DMS79 (cell line): Measurements from ENCODE around the gene SMIM28.
"Not testable (repeated sequence)": the region's sequence is repeated elsewhere in the genome, so short reads cannot be mapped to it uniquely, and the experiment has no call there.

Experiments
- DNase-seq: peaks from one replicate; lab custom pipeline; 2025; lab: John Stamatoyannopoulos, UW

SMIM28 gene

DNA sequence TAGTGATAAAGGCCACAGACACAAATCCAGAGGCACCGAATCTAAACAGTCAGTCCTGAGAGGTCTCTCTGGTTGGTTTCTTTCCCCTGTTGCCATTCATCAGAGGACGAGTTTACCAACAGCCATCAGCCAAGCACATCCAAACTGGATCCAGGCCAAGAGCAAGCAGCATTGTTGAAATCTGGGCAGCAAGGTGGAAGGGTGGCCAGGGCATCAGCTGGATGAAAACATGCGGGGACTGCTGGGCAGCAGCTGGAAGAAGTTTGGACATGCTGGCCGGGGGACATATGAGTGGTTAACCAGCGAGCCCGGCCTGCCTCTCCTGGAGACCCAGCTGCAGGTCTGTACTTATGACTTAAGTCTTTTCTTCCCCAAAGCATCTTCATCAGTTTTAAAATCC, at the start of gene SMIM28:
TSS of gene SMIM28 (plus strand) at position 62 of the 400 bp plus-strand sequence. CDS start at position 230, 168 bp downstream.
- peak; percentile 68 for DNase-seq

DNA sequence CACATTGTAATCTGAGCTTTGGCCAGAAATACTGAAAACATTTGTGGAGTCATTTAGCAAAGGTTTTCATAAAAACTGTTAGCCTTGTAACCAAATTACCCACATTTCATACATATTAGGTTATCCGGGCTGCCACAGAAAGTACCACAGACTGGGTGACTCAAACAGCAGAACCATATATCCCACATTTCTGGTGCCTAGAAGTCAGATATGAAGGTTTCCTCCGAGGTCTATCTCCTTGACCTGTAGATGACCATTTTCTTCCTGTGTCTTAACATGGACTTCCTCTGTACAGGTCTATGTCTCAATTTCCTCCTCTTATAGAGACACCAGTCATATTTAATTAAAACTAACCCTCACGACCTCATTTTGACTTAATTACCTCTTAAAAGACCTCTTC, 49.5 kb upstream of the SMIM28 start:
- DNase-seq: no peak

DNA sequence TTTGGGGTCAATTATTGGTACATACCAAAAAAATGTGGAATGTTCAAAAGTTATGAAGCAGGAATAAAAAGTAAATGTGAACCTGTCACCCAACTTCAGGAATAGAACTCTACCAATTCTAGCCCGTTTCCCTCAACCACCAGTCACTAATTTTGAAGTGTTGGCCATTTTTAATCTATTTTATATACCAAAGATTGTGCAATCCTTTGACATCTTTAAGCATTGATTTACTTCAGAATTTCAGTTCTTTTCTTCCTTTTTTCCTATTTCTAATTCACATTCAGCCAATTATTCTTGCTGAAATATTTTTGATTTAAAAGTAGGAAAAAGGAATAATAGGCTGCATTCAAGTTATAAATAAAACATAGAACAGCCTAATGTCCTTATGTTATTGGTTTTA, 46.9 kb upstream of the SMIM28 start:
- no peak for DNase-seq

DNA sequence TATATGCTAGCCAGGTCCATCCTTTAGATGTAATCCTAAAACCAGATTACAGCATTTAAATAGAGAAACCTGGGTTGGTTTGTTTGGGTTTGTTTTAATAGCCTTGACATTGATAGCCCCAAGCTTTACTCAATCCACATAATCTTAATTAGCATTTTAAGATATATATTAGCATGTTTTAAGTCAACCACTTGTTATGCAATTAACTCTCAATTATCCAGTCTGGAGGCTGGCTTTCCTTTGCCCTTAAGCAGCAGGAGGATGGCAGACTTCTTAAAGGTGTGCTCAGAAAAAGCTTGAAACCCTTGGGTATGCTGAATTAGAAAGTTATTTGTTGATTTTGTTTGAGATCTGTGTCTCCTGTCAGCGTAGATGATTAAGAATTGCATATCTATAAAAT, 46.3 kb upstream of the SMIM28 start:
- no peak for DNase-seq

DNA sequence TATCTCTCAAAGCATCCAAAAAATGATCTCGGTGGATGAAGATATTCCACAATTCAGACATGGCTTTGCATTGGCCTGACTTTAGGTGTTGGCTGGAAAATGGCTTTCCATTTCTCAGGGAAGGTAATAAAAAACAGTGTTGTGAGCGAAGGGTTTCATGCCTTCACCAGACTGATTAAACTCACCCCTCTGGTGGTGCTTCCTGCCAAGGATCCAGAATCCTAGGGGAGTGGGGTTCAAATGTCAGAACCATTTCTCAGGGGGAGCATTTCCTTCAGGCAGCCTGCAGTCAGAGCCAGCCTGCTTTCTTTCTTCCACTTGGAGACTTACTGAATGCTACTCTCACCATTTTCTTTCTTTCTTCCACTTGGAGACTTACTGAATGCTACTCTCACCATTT, 45.7 kb upstream of the SMIM28 start:
- DNase-seq: no peak

DNA sequence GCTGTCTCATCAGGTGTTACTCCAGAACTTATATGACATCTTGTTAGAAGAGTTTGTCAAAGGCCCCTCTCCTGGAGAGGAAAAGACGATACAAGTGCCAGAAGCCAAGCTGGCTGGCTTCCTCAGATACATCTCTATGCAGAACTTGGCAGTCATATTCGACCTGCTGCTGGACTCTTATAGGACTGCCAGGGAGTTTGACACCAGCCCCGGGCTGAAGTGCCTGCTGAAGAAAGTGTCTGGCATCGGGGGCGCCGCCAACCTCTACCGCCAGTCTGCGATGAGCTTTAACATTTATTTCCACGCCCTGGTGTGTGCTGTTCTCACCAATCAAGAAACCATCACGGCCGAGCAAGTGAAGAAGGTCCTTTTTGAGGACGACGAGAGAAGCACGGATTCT, 43.7 kb upstream of the SMIM28 start:
- DNase-seq: no peak

DNA sequence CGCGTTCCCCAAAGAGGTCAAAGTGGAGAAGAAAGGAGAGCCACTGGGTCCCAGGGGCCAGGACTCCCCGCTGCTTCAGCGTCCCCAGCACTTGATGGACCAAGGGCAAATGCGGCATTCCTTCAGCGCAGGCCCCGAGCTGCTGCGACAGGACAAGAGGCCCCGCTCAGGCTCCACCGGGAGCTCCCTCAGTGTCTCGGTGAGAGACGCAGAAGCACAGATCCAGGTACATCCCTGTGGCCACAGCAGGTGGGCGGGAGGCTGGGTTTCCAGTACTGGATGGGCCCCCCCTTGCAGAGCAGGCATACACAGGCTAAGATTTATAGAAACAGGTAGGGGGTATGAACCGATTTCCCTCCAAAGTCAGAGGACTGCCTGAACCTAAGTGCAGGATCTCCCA, 42.7 kb upstream of the SMIM28 start:
- DNase-seq: no peak

DNA sequence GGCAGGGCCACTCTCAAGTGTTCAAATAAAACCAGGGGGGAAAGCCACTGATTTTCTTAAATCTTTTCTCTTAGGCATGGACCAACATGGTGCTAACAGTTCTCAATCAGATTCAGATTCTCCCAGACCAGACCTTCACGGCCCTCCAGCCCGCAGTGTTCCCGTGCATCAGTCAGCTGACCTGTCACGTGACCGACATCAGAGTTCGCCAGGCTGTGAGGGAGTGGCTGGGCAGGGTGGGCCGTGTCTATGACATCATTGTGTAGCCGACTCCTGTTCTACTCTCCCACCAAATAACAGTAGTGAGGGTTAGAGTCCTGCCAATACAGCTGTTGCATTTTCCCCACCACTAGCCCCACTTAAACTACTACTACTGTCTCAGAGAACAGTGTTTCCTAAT, 41.5 kb upstream of the SMIM28 start:
- no peak for DNase-seq

DNA sequence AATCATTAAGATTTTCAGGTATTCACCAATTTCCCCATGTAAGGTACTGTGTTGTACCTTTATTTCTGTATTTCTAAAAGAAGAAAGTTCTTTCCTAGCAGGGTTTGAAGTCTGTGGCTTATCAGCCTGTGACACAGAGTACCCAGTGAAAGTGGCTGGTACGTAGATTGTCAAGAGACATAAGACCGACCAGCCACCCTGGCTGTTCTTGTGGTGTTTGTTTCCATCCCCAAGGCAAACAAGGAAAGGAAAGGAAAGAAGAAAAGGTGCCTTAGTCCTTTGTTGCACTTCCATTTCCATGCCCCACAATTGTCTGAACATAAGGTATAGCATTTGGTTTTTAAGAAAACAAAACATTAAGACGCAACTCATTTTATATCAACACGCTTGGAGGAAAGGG, 40.6 kb upstream of the SMIM28 start:
- no peak for DNase-seq

DNA sequence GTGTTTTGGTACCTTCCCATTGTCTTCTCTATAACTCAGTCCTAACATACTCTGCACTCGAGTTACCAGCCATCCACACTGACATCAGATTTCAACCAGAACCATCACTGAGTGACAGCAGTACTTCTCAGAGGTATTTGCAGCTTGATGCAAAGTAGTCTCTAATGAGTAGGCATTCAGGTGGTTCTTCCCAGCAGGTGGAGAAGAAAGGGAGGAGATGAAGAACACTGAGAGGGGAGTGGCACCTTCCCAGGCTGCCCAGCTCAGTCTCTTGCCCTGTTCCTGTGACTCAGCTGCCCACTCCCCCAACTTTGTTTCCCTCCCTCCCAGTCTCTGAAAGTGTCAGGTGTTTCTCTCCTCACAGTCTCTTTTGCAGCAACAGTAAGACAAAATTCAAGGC, 38.7 kb upstream of the SMIM28 start:
- no peak for DNase-seq

DNA sequence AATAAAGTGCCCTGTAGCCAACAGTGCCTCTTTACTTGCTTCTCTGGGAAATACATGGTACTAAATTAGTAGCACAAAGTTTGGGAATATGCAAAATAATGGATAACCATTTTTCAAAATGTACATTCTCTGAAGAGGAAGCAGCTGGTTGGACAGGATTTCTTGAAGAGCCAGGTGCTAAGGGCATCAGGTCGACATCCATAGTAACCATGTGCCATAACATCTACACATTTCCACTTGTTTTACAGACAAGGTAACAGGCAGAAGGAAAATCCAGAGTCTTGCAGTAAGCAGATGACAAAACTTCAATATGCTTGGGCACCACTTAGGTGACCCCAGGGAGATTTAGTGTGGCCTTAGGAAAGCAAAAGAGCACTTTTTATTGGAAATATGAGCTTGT, 36.5 kb upstream of the SMIM28 start:
- no peak for DNase-seq

DNA sequence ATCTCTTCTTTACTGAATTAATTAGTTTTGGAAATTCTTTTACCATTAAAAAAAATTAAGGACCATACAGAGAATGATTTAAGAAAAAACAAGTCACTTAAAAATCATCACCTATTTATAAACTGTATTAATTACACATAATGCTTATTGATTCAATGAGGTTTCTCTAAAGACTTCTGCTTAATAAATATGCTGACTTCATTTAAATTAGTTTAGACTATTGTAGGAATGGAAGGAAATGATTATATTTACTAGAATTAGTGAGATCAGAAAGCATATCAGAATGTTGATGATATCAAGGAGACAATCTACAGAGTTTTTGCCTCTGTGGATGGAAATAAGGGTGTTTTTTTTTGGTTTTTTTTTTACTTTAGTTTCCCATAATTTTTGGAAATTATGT, 34.6 kb upstream of the SMIM28 start:
- no peak for DNase-seq

DNA sequence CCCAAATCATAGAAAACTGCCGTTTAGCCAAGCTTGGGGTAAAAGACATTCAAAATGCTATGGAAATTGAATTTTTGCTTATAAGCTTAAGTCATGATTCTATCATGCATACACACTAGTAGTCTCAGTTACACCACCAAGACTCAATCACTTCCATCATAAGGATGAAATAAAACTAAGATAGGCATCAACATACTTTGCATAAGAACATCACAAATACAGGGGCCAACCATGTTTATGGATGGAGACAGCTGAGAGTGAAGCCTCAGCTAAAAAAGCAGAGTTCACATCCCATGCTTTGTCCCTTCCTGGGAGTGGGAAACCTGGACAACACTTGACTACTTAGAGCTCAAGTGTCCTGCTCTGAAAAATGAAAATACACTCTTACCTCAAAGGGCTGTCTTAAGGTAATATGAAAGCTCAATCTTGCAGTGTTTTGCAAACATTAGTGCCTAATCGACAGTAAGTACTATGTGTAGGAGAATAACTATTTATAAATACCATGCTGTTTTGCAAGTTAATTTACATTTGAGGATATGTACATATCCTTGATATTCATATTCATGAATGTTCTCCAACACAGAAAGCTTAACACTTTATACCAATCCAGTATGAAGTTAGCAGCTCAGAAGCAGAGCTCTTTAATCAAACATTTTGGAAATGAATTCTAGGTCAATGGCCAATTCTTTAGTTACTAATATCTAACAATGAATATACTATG, 32.0 kb upstream of the SMIM28 start:
- DNase-seq: no peak

DNA sequence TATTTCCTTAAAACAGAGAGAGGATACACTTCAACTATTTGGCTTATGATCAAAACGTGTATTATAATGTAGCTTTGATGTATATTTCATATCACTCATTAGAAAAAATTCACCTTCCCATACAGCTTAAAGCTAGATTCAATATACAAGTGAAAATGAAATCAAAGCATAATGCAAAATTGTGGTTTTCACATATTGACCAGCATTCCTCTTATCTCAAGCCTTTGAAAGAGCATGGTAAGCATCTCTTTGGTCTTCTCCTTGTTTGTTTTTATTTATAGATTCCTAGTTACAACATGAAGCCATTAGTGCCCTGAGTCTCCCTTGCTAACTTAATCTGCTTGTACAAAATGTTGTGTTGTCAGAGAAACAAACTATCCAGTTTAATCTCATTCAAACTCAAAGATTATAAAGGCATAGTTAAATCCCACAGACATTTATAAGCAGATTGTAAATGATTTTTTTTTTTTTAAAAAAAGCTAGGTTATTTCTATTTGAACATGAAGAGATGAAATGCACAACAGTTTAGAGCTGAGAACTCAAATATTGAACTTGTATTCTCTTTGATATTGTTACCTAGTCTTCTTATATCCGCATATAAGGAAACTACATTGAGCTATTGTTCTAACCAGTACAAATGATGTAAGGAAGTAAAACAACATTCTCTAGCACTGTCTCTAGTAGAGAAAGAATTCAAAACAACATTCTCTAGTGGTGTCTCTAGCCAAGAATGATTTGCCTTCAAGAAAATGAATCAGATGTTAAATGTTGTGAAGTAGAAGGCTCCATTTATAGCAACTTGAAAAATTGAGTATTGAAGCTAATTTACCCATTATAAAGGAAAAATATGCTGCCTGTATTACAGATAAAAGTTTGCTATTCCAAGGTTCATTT, 31.2 kb upstream of the SMIM28 start:
- DNase-seq: no peak

DNA sequence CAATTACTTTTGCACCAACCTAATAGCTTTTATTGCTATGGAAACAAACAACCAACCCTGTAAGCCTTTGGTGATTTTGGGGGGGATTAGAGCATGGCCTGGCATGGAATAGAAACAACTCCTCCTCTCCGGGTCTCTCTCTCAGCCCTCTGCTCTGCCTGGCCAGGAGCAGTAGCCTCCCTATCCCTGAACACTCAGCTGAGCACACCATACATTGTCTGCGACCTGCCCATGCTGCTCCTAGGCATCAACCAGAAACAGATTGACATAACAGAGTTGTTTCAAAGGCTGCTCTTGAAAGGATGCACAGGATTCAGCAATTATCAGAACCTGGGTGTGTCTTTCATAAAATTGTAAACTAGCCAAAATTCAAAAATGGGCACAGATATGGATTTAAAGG, 29.8 kb upstream of the SMIM28 start:
- DNase-seq: no peak

DNA sequence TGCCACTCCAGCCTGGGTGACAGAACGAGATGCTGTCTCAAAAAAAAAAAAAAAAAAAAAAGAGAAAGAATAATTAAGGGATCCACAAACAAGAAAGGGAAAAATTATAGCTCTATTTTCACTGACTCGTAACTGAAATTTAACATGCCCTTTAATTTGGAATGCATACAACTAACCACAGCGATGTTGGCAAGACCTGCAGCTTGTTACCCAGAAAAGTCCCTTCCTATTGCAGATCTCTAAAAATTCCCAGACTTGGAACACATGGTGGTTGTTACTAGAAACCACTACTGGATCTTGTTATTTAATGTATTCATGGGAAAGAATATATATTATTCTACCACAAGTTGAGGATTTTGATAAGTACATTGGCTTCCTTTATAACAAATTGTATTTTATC, 27.8 kb upstream of the SMIM28 start:
- DNase-seq: no peak

DNA sequence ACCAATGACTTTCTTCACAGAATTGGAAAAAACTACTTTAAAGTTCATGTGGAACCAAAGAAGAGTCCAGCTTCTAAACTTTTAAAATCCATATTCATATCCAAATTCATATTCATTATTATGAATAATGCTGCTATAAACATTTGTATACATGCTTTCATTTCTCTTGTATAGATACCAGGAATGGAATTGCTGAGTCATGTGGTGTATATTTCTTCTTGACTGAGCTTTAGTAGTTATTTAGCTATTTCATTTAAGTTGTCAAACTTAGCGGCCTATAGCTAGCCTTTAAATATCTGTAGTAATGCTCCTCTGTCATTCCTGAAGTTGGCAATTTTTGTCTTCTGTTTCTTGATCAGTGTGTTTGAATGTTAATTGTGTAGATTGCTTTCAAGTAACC, 19.8 kb upstream of the SMIM28 start:
- DNase-seq: no peak

DNA sequence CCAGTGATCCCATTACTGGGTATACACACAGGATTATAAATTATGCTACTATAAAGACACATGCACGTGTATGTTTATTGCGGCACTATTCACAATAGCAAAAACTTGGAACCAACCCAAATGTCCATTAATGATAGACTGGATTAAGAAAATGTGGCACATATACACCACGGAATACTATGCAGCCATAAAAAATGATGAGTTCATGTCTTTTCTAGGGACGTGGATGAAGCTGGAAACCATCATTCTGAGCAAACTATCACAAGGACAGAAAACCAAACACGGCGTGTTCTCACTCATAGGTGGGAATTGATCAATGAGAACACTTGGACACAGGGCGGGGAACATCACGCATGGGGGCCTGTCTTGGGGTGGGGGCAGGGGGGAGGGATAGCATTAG, 9.0 kb upstream of the SMIM28 start:
- DNase-seq: not testable (repeated sequence)

DNA sequence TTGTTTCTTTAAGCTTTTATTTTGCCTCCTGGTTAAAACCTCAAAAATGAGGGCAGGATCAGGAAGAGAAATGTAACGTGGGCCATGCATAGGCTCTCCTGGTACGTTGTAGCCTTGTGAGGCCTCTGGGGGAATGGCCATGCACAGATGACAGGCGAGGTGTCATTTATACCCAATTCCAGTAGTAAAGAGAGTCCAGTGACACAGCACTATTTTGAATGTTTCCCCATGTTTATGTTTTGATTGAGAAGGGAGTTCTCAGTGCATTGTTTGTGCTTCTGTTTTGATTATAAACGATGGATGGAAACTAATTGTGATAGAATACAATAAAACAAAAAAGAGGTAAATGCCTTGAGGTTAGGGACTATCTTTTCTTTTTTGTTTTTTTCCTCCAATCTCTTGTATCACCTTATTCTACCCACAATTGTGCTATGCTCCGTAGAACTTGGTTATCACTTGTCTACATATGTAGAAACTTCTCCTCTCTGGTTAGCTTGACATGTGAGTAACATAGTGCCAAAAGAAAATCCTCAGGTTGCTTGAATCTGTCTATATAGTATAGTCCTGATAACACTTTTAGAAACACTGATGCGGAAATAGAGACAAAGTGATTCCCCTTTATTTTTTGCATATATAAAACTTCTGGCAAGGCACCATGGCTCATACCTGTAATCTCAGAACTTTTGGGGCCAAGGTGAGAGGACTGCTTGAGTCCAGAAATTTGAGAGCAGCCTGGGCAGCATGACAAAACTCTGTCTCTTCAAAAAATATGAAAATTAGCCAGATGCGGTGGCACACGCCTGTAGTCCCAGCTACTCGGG, 6.9 kb upstream of the SMIM28 start:
- no peak for DNase-seq

DNA sequence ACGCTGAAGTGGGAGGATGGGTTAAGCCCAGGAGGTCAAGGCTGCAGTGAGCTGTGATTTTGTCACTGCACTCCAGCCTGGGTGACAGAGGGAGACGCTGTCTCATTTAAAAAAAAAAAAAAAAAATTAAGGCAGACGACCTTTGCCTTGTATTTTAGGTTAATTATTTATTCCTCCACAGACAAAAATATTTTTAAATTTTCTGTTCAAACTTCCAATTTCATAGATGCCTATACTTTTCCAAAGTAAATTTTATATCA, 6.3 kb upstream of the SMIM28 start:
- DNase-seq: no peak

DNA sequence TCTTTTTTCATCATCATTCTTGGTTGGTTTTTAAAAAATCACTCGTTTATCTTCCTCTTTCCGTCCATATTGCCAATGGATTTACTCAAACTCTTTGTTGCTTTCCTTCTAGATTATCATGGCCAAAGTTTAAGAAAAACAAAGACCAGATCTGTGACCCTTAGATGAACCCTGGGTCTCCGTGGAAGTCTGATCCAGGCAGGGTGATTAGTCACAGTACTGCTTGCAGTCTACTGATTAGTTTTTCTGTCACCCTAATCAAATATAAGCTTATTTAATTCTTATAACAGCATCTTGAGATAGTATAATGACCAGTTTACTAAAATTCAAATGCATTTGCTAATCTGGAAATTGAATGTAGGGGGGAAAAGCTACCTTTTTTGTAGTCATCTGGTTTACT, 6.0 kb upstream of the SMIM28 start:
- DNase-seq: no peak

DNA sequence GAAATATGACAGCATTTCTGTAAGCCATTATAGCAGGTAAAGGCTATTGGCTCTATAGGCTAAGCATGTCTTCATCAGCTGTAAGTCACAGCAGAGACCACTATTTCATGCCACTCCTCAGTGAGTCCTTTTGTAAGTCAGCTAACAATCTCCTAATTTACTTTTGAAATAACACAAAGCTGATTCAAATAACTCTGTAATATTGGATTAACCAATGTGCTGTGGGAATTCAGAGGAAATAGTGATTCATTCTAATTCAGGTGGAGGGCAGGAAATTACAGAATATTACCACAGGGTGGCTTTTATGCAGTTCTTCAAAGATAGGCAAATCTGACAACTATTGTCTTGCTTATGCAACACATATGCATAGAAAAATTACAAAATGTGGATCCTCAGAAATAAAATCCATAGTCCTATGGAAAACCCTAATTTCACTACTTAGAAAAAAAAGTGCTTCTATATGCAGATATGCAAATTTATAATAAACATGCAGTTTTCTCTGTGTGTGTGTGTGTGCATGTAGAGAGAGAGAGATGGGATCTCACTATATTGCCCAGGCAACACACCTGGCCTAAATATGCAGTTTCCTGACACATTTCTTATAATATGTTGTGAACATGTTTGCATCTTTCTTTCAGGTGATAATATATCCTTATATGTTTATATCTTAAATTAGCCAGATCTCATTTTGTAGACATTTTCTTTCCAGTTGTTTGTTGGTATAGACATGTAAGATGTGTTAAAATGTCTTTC, 4.8 kb upstream of the SMIM28 start:
- no peak for DNase-seq
